DND-41 (cell line): Measurements from ENCODE around the gene CELF1.

Experiments
- ATAC-seq: fragments of 200-7000 bp; cut with Tn5 transposase; 3 replicates; pipeline ENCODE4 v1.9.1; 2021; ENCODE audit warnings: low read depth; ENCODE audit not compliant: insufficient read depth
- DNase-seq: peaks from one replicate; pipeline ENCODE4 v3.0.0-alpha.2; 2020
- H2AFZ ChIP-seq: 2 replicates; pipeline ENCODE4 v1.6.0; 2012; ENCODE audit warnings: low read depth, low read length
- H3K27ac ChIP-seq: 2 replicates; pipeline ENCODE4 v1.5.1; 2012; ENCODE audit warnings: low read length, inconsistent platforms
- H3K27me3 ChIP-seq: fragments of 200-600 bp; sonication (generic); 2 replicates; pipeline ENCODE4 v1.6.0; 2012; ENCODE audit warnings: low read length, mild to moderate bottlenecking, inconsistent platforms; ENCODE audit not compliant: insufficient read depth, poor library complexity
- H3K36me3 ChIP-seq: 2 replicates; pipeline ENCODE4 v1.5.1; 2012; ENCODE audit warnings: low read length, inconsistent platforms; ENCODE audit not compliant: insufficient read depth
- H3K4me1 ChIP-seq: 2 replicates; pipeline ENCODE4 v1.5.1; 2012; ENCODE audit warnings: mild to moderate bottlenecking, low read length; ENCODE audit not compliant: insufficient read depth
- H3K4me2 ChIP-seq: 2 replicates; pipeline ENCODE4 v1.6.0; 2012; ENCODE audit warnings: mild to moderate bottlenecking, moderate library complexity, low read length, inconsistent platforms; ENCODE audit not compliant: insufficient read depth
- H3K4me3 ChIP-seq, 2 experiments: fragments of 200-600 bp in 1 of 2; shearing (Covaris generic) in 1 of 2; 2 replicates each; pipeline ENCODE4 v1.5.1; 2012 to 2016; ENCODE audit warnings: inconsistent platforms in 2 of 2, low read length in 2 of 2, mild to moderate bottlenecking in 2 of 2, low read depth in 1 of 2, moderate library complexity in 1 of 2
- H3K79me2 ChIP-seq: 2 replicates; pipeline ENCODE4 v1.6.0; 2012; ENCODE audit warnings: low read length, inconsistent platforms; ENCODE audit not compliant: insufficient read depth
- H3K9ac ChIP-seq: 2 replicates; pipeline ENCODE4 v1.6.0; 2012; ENCODE audit warnings: low read depth, mild to moderate bottlenecking, inconsistent platforms, low read length, moderate library complexity
- H3K9me3 ChIP-seq: 2 replicates; pipeline ENCODE4 v1.5.1; 2012; ENCODE audit warnings: low read length, moderate library complexity, mild to moderate bottlenecking, inconsistent platforms; ENCODE audit not compliant: insufficient read depth, severe bottlenecking
- H4K20me1 ChIP-seq: 2 replicates; pipeline ENCODE4 v1.6.0; 2012; ENCODE audit warnings: low read length; ENCODE audit not compliant: insufficient read depth
- EZH2 ChIP-seq: IDR thresholded peaks from 3 replicates; pipeline ENCODE4 v1.6.1; 2012; ENCODE audit warnings: borderline replicate concordance, low read depth, mild to moderate bottlenecking, moderate library complexity, low read length, inconsistent platforms; ENCODE audit not compliant: severe bottlenecking
- TF ChIP-seq, protein P1 (sequence below): IDR thresholded peaks from 2 replicates; pipeline ENCODE4 v1.5.1; 2012; ENCODE audit warnings: borderline replicate concordance, low read length, moderate library complexity, mild to moderate bottlenecking; ENCODE audit not compliant: poor library complexity, severe bottlenecking; ENCODE audit errors: extremely low read depth

Gene CELF1

DNA sequence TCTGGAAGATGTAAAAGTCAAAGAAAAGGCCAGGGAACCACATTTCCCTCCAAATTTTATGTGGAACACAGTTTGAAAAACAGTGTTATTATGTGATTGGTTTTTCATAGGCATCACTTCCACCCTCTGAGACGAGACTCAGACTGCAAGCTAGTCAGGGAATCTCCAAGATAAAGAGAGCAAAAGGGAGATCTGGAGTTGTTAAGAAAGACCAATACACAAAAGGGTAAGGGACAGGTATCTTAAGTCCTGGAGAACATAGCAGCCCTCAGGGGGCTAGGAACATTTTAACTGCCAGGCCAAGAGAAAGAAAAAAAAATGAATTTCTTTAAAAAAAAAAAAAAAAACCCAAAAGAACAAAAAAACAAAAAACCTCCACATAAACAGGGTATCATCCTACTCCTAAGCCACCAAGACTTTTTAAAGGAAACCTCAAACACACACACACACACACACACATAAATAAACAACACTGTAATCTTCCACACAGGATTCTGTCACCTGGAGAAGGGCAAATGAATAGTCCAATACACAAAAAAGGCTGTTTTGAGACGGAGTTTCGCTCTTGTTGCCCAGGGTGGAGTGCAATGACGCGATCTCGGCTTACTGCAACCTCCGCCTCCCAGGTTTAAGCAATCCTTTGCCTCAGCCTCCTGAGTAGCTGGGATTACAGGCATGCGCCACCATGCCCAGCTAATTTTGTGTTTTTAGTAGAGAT, 44.5 kb downstream of the CELF1 start:
- Histone ChIP-seq H3K27ac (no peak overlapping the region), H3K4me1 (no peaks in the 10 kb centered on the region), H3K27me3 (no peaks in the 10 kb centered on the region), H3K36me3 (peaks cover 15% of the 10 kb centered on the region; the same call in 1 of the 2 replicates), H3K79me2 (peaks cover 100% of the 10 kb centered on the region), H3K9ac (no peak overlapping the region), H3K4me3 (no peak overlapping the region), H3K9me3 (no peaks in the 10 kb centered on the region), H2AFZ (no peak overlapping the region), H3K4me2 (no peak overlapping the region), H4K20me1 (peaks cover 84% of the 10 kb centered on the region)
- ATAC-seq (no peak), DNase-seq (no peak)
- TF ChIP-seq EZH2, result no peak
- TF ChIP-seq, protein P1, sequence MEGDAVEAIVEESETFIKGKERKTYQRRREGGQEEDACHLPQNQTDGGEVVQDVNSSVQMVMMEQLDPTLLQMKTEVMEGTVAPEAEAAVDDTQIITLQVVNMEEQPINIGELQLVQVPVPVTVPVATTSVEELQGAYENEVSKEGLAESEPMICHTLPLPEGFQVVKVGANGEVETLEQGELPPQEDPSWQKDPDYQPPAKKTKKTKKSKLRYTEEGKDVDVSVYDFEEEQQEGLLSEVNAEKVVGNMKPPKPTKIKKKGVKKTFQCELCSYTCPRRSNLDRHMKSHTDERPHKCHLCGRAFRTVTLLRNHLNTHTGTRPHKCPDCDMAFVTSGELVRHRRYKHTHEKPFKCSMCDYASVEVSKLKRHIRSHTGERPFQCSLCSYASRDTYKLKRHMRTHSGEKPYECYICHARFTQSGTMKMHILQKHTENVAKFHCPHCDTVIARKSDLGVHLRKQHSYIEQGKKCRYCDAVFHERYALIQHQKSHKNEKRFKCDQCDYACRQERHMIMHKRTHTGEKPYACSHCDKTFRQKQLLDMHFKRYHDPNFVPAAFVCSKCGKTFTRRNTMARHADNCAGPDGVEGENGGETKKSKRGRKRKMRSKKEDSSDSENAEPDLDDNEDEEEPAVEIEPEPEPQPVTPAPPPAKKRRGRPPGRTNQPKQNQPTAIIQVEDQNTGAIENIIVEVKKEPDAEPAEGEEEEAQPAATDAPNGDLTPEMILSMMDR, result no peak

DNA sequence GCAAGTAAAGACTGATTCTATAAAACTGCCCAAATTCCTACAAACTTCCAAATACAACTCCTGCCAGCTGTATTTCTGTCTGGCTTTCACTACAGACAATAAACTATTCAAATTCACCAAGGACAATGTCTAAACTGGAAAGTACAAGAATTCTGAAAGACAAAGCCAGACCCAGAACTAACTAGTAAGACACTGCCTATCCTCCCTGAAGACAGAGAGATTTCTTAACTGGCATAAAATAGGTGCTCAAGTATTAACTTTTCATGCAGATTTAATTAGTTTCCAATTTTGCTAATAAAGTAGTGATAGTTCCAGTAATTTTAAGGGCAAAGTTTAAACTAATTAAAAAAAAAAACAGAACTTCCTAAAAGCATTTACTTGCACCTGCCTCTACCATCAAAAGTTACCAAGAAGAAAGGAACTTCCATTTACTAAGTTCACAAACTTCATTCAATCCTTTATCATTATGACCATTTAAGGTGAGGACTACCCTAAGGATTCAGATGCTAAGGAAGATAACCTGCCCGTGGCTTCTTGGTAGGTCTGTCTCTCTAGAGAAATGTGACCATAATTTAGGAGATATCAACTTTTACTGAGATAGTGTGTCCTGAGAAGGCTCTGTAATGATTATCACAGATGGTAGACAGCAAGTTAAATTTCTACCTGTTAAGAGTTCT, 45.2 kb downstream of the CELF1 start:
- peaks cover 13% of the 10 kb centered on the region; the same call in 1 of the 2 replicates for H3K36me3 ChIP-seq
- no peaks in the 10 kb centered on the region for H3K4me1 ChIP-seq
- H3K9me3 ChIP-seq, result no peaks in the 10 kb centered on the region
- ATAC-seq (no peak), DNase-seq (no peak)
- no peak overlapping the region for H3K4me2 ChIP-seq
- H3K27me3 ChIP-seq, result no peaks in the 10 kb centered on the region
- H3K27ac ChIP-seq, result no peak overlapping the region
- no peak overlapping the region for H3K4me3 ChIP-seq
- H2AFZ ChIP-seq, result no peak overlapping the region
- peaks cover 89% of the 10 kb centered on the region for H4K20me1 ChIP-seq
- peaks cover 100% of the 10 kb centered on the region for H3K79me2 ChIP-seq
- TF ChIP-seq, protein P1, result no peak
- TF ChIP-seq EZH2, result no peak
- no peak overlapping the region for H3K9ac ChIP-seq

- Histone ChIP-seq H3K9me3 (no peaks in the 10 kb centered on the region), H3K79me2 (peaks cover 99% of the 10 kb centered on the region), H3K36me3 (peaks cover 12% of the 10 kb centered on the region; the same call in 1 of the 2 replicates), H3K4me1 (no peaks in the 10 kb centered on the region), H3K4me3 (no peak overlapping the region), H3K4me2 (no peak overlapping the region), H2AFZ (no peak overlapping the region), H3K27ac (no peak overlapping the region), H3K27me3 (no peaks in the 10 kb centered on the region), H4K20me1 (peaks cover 85% of the 10 kb centered on the region), H3K9ac (no peak overlapping the region)
- ATAC-seq (no peak), DNase-seq (no peak)
- TF ChIP-seq, protein P1, result no peak
- TF ChIP-seq EZH2, result no peak
Measured at GRCh38 chr11:47506795-47507562, 46.0 kb downstream of the CELF1 start.
